ENCODE data around the gene EIF5B.

GRCh38 chr2:99403084-99403483 lies 65.9 kb downstream of the EIF5B start:
- TF ChIP-seq SUZ12 (IDR thresholded peaks at IDR 0.05) (no peak), FOXK2 (IDR thresholded peaks at IDR 0.05) (no peak), ARNT (IDR thresholded peaks at IDR 0.05) (no peak), FOXA1 (IDR thresholded peaks at IDR 0.05) (no peak), LEF1 (IDR thresholded peaks at IDR 0.05; ENCODE audit: borderline replicate concordance) (no peak), BHLHE40 (IDR thresholded peaks at IDR 0.05; ENCODE audit: borderline replicate concordance) (no peak)
